HEK293 (cell line): Measurements from ENCODE around the gene ZC3H12C.
A peak's percentile ranks its signal among the peaks of the same experiment; 100 is the strongest.

Experiments
- CTCF ChIA-PET: fragments of 350-600 bp; formaldehyde crosslinking; extraction: SDS; loops from one replicate; lab custom pipeline; 2021; ENCODE audit warnings: antibody characterized with exemption; lab: Yijun Ruan, JAX
- POLR2A ChIA-PET: fragments of 300-600 bp; formaldehyde crosslinking; extraction: SDS; loops from one replicate; lab custom pipeline; 2020; ENCODE audit warnings: antibody characterized with exemption, inconsistent platforms; lab: Yijun Ruan, JAX
- H3K27ac ChIP-seq: fragments of 200-500 bp; sonication (Bioruptor generic); 2 replicates; pipeline ENCODE4 v1.5.1; 2014; ENCODE audit warnings: low read depth, low read length, control low read depth, inconsistent platforms; ENCODE audit errors: extremely low read depth
- H3K36me3 ChIP-seq, 2 experiments: fragments of 200-500 bp in 1 of 2; sonication (Bioruptor generic) in 1 of 2; 1 replicate in 1 of 2; 2 replicates in 1 of 2; pipeline ENCODE4 v1.5.1; 2014 to 2017; ENCODE audit warnings: inconsistent platforms in 2 of 2, low read length in 2 of 2; ENCODE audit not compliant: control insufficient read depth in 2 of 2, insufficient read depth in 1 of 2
- H3K4me1 ChIP-seq: fragments of 200-500 bp; sonication (Bioruptor generic); 2 replicates; pipeline ENCODE4 v1.5.1; 2014; ENCODE audit warnings: mild to moderate bottlenecking, low read length, inconsistent platforms; ENCODE audit not compliant: control insufficient read depth, insufficient read depth
- H3K4me3 ChIP-seq: 2 replicates; pipeline ENCODE4 v1.5.1; 2011; ENCODE audit warnings: low read depth, mild to moderate bottlenecking, control low read depth, low read length, moderate library complexity
- H3K9me3 ChIP-seq: fragments of 200-500 bp; sonication (Bioruptor generic); 2 replicates; pipeline ENCODE4 v1.5.1; 2014; ENCODE audit warnings: low read depth, low read length, inconsistent platforms; ENCODE audit not compliant: control insufficient read depth, insufficient read depth
- BCL11A ChIP-seq: fragments of 450-650 bp; formaldehyde crosslinking; IDR thresholded peaks from 2 replicates; pipeline ENCODE4 v1.5.1; 2016; ENCODE audit warnings: low read depth, missing biosample characterization, missing genetic modification characterization
- GLIS2 ChIP-seq: fragments of 450-650 bp; formaldehyde crosslinking; IDR thresholded peaks from 2 replicates; pipeline ENCODE4 v1.5.1; 2016; ENCODE audit warnings: missing biosample characterization, missing genetic modification characterization
- HOXD13 ChIP-seq: sonication (generic); formaldehyde crosslinking; IDR thresholded peaks from 2 replicates; pipeline ENCODE4 v1.8.0; 2022; ENCODE audit warnings: missing genetic modification reagents, borderline replicate concordance
- KLF7 ChIP-seq: fragments of 450-650 bp; formaldehyde crosslinking; IDR thresholded peaks from 2 replicates; pipeline ENCODE4 v1.5.1; 2016; ENCODE audit warnings: missing biosample characterization, missing genetic modification characterization, borderline replicate concordance
- MEIS1 ChIP-seq: sonication (generic); formaldehyde crosslinking; IDR thresholded peaks from 2 replicates; pipeline ENCODE4 v1.8.1; 2022; ENCODE audit warnings: missing genetic modification reagents, mild to moderate bottlenecking, borderline replicate concordance
- MYNN ChIP-seq: fragments of 450-650 bp; formaldehyde crosslinking; IDR thresholded peaks from 2 replicates; pipeline ENCODE4 v1.5.1; 2016; ENCODE audit warnings: missing biosample characterization, missing genetic modification characterization, borderline replicate concordance
- PRDM1 ChIP-seq: fragments of 450-650 bp; formaldehyde crosslinking; IDR thresholded peaks from 2 replicates; pipeline ENCODE4; 2016; ENCODE audit warnings: missing biosample characterization, missing genetic modification characterization
- TCF7L2 ChIP-seq: IDR thresholded peaks from 2 replicates; pipeline ENCODE4 v1.6.1; 2011; ENCODE audit warnings: low read depth, mild to moderate bottlenecking, inconsistent platforms, low read length, moderate library complexity, borderline replicate concordance
- YY2 ChIP-seq: fragments of 450-650 bp; formaldehyde crosslinking; IDR thresholded peaks from 2 replicates; pipeline ENCODE4 v1.5.1; 2016; ENCODE audit warnings: missing biosample characterization, missing genetic modification characterization
- ZBTB20 ChIP-seq: fragments of 450-650 bp; formaldehyde crosslinking; IDR thresholded peaks from 2 replicates; pipeline ENCODE4 v1.5.1; 2016; ENCODE audit warnings: missing biosample characterization, missing genetic modification characterization
- ZBTB49 ChIP-seq: fragments of 450-650 bp; formaldehyde crosslinking; IDR thresholded peaks from 2 replicates; pipeline ENCODE4 v1.5.1; 2016; ENCODE audit warnings: missing biosample characterization, missing genetic modification characterization, low read depth
- ZBTB6 ChIP-seq: fragments of 450-650 bp; formaldehyde crosslinking; IDR thresholded peaks from 2 replicates; pipeline ENCODE4 v1.5.1; 2017; ENCODE audit warnings: missing biosample characterization, missing genetic modification characterization
- ZBTB7A ChIP-seq: fragments of 450-650 bp; formaldehyde crosslinking; IDR thresholded peaks from 2 replicates; pipeline ENCODE4 v1.5.1; 2016; ENCODE audit warnings: low read depth, missing biosample characterization, missing genetic modification characterization
- ZBTB8A ChIP-seq: fragments of 450-650 bp; formaldehyde crosslinking; IDR thresholded peaks from 2 replicates; pipeline ENCODE4 v1.5.1; 2016; ENCODE audit warnings: missing biosample characterization, missing genetic modification characterization
- ZFHX2 ChIP-seq: fragments of 450-650 bp; formaldehyde crosslinking; conservative IDR thresholded peaks from 2 replicates; pipeline ENCODE4 v1.5.1; 2016; ENCODE audit warnings: missing biosample characterization, missing genetic modification characterization
- ZNF155 ChIP-seq: fragments of 450-650 bp; formaldehyde crosslinking; IDR thresholded peaks from 2 replicates; pipeline ENCODE4 v1.5.1; 2016; ENCODE audit warnings: missing biosample characterization, missing genetic modification characterization
- ZNF24 ChIP-seq: fragments of 450-650 bp; formaldehyde crosslinking; IDR thresholded peaks from 2 replicates; pipeline ENCODE4 v1.5.1; 2016; ENCODE audit warnings: missing biosample characterization, missing genetic modification characterization
- ZNF324 ChIP-seq: fragments of 450-650 bp; formaldehyde crosslinking; IDR thresholded peaks from 2 replicates; pipeline ENCODE4 v1.5.1; 2016; ENCODE audit warnings: missing biosample characterization, missing genetic modification characterization
- ZNF335 ChIP-seq: fragments of 450-650 bp; formaldehyde crosslinking; conservative IDR thresholded peaks from 2 replicates; pipeline ENCODE4 v1.5.1; 2016; ENCODE audit warnings: missing biosample characterization, missing genetic modification characterization
- ZNF350 ChIP-seq: fragments of 450-650 bp; formaldehyde crosslinking; IDR thresholded peaks from 2 replicates; pipeline ENCODE4 v1.5.0; 2017; ENCODE audit warnings: missing biosample characterization, mild to moderate bottlenecking, missing genetic modification characterization
- ZNF660 ChIP-seq: fragments of 450-650 bp; IDR thresholded peaks from 2 replicates; pipeline ENCODE4 v1.5.1; 2018; ENCODE audit warnings: missing biosample characterization, mild to moderate bottlenecking, missing genetic modification characterization
- TF ChIP-seq, protein P1 (sequence below): fragments of 450-650 bp; IDR thresholded peaks from 2 replicates; pipeline ENCODE4 v1.5.1; 2018; ENCODE audit warnings: missing biosample characterization, missing genetic modification characterization
- TF ChIP-seq, protein P2 (sequence below): fragments of 450-650 bp; formaldehyde crosslinking; IDR thresholded peaks from 2 replicates; pipeline ENCODE4 v1.5.1; 2016; ENCODE audit warnings: missing biosample characterization, missing genetic modification characterization

Gene ZC3H12C

DNA sequence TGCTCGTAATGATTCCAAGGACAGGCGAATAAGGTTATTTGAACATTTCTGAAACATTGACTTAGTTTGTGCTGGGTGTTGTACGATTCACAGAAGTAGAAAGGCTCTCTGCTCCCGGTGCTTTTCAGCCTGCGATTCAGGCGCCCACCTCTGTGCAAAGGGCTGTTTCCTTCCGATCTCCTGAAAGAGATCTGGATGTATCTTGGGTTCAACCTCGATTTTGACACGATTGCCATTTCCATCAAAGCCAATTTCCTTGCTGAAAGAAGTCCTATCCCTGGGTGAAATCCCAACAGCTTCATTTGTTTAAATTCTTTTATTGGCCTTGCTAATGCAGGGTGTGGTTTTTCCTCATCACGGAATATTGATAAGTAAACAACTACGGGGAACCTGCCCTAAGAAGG is 1.1 kb upstream of the ZC3H12C start:
- 0 out of 2 replicates have a peak, but pooled peaks have one; percentile 41 for TF ChIP-seq ZNF324 (tag by site-specific recombination)
- no peak for TF ChIP-seq PRDM1 (tag by site-specific recombination)
- TF ChIP-seq BCL11A (tag by site-specific recombination), result no peak
- no peak for TF ChIP-seq ZNF350 (tag by site-specific recombination)
- no peak for TF ChIP-seq ZFHX2 (tag by site-specific recombination)
- TF ChIP-seq ZBTB8A, result 0 out of 2 replicates have a peak, but pooled peaks have one; percentile 69
- peak; percentile 53 for TF ChIP-seq ZNF335 (tag by site-specific recombination)
- no peak for TF ChIP-seq ZBTB6 (tag by site-specific recombination)
- no peak for TF ChIP-seq ZBTB49
- no peak for TF ChIP-seq MYNN (tag by site-specific recombination)
- no peak for TF ChIP-seq HOXD13 (CRISPR knock-in tag)
- no peak for TF ChIP-seq ZNF155 (tag by site-specific recombination)
- TF ChIP-seq GLIS2 (tag by site-specific recombination), result no peak
- TF ChIP-seq MEIS1 (CRISPR knock-in tag), result no peak
- TF ChIP-seq ZNF24 (tag by site-specific recombination), result no peak
- H3K4me3 ChIP-seq, result peak overlapping the region; percentile 91
- H3K9me3 ChIP-seq, result no peaks in the 10 kb centered on the region
- no peaks in the 10 kb centered on the region for H3K36me3 ChIP-seq
- peak overlapping the region; percentile 93 for H3K27ac ChIP-seq
- CTCF ChIA-PET, result interaction anchor here (0.7 to 2.1 kb wide), 4 partner anchors 14 to 35 kb away, joined by 3 to 9 read pairs (median 4); no protein-coding TSS in a partner anchor
- no peaks in the 10 kb centered on the region for H3K4me1 ChIP-seq
- POLR2A ChIA-PET, result interaction anchor here (0.6 to 1.6 kb wide), 2 partner anchors 22 to 39 kb away, joined by 3 to 8 read pairs; no protein-coding TSS in a partner anchor

GRCh38 chr11:110093407-110094297 is 460 bp downstream of the ZC3H12C start:
- no peaks in the 10 kb centered on the region; the same call in 1 of the 2 replicates for H3K4me1 ChIP-seq
- POLR2A ChIA-PET, result interaction anchor here (1.0 to 1.6 kb wide), 3 partner anchors 11 to 62 kb away, joined by 3 to 8 read pairs (median 5); no protein-coding TSS in a partner anchor
- no peaks in the 10 kb centered on the region for H3K9me3 ChIP-seq
- peak overlapping the region; percentile 93 for H3K27ac ChIP-seq
- CTCF ChIA-PET, result interaction anchor here (0.7 to 1.1 kb wide), 4 partner anchors 67 to 144 kb away, joined by 3 to 5 read pairs (median 4); no protein-coding TSS in a partner anchor
- H3K4me3 ChIP-seq, result peak overlapping the region; percentile 91
- no peaks in the 10 kb centered on the region for H3K36me3 ChIP-seq
- TF ChIP-seq, protein P1, sequence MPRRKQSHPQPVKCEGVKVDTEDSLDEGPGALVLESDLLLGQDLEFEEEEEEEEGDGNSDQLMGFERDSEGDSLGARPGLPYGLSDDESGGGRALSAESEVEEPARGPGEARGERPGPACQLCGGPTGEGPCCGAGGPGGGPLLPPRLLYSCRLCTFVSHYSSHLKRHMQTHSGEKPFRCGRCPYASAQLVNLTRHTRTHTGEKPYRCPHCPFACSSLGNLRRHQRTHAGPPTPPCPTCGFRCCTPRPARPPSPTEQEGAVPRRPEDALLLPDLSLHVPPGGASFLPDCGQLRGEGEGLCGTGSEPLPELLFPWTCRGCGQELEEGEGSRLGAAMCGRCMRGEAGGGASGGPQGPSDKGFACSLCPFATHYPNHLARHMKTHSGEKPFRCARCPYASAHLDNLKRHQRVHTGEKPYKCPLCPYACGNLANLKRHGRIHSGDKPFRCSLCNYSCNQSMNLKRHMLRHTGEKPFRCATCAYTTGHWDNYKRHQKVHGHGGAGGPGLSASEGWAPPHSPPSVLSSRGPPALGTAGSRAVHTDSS (tag by site-specific recombination), result 0 out of 2 replicates have a peak, but pooled peaks have one; percentile 1
- TF ChIP-seq HOXD13 (CRISPR knock-in tag), result 0 out of 2 replicates have a peak, but pooled peaks have one; percentile 32
- TF ChIP-seq, protein P2, sequence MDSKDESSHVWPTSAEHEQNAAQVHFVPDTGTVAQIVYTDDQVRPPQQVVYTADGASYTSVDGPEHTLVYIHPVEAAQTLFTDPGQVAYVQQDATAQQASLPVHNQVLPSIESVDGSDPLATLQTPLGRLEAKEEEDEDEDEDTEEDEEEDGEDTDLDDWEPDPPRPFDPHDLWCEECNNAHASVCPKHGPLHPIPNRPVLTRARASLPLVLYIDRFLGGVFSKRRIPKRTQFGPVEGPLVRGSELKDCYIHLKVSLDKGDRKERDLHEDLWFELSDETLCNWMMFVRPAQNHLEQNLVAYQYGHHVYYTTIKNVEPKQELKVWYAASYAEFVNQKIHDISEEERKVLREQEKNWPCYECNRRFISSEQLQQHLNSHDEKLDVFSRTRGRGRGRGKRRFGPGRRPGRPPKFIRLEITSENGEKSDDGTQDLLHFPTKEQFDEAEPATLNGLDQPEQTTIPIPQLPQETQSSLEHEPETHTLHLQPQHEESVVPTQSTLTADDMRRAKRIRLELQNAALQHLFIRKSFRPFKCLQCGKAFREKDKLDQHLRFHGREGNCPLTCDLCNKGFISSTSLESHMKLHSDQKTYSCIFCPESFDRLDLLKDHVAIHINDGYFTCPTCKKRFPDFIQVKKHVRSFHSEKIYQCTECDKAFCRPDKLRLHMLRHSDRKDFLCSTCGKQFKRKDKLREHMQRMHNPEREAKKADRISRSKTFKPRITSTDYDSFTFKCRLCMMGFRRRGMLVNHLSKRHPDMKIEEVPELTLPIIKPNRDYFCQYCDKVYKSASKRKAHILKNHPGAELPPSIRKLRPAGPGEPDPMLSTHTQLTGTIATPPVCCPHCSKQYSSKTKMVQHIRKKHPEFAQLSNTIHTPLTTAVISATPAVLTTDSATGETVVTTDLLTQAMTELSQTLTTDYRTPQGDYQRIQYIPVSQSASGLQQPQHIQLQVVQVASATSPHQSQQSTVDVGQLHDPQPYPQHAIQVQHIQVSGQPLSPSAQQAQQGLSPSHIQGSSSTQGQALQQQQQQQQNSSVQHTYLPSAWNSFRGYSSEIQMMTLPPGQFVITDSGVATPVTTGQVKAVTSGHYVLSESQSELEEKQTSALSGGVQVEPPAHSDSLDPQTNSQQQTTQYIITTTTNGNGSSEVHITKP, result no peak
- peak; percentile 7; the same call in 1 of the 2 replicates for TF ChIP-seq ZNF660 (tag by site-specific recombination)
- TF ChIP-seq YY2 (tag by site-specific recombination), result peak; percentile 25; the same call in 1 of the 2 replicates
- no peak for TF ChIP-seq KLF7 (tag by site-specific recombination)
- 0 out of 2 replicates have a peak, but pooled peaks have one; percentile 19 for TF ChIP-seq ZBTB7A (tag by site-specific recombination)
- peak; percentile 91 for TF ChIP-seq ZBTB6 (tag by site-specific recombination)
- TF ChIP-seq TCF7L2, result peak; percentile 60; the same call in 1 of the 2 replicates
- peak; percentile 88 for TF ChIP-seq ZBTB20 (tag by site-specific recombination)
